Neutrophil (primary cell): ENCODE measurements around the gene HOXA11.

Source experiments
- H3K27ac ChIP-seq: fragments of 200-600 bp; sonication (generic); 2 replicates; pipeline ENCODE4 v1.5.1; 2016; ENCODE audit warnings: mild to moderate bottlenecking, moderate library complexity
- H3K27me3 ChIP-seq: fragments of 200-600 bp; sonication (generic); 2 replicates; pipeline ENCODE4 v1.6.0; 2016; ENCODE audit warnings: mild to moderate bottlenecking
- H3K36me3 ChIP-seq: fragments of 200-600 bp; sonication (generic); 2 replicates; pipeline ENCODE4 v1.5.1; 2017
- H3K4me1 ChIP-seq, 2 experiments: fragments of 200-600 bp in 1 of 2; sonication (generic) in 1 of 2; 1 replicate in 1 of 2; 2 replicates in 1 of 2; pipeline versions ENCODE4 v1.5.1 to v1.6.1; 2013 to 2016; ENCODE audit warnings: low read depth in 1 of 2, low read length in 1 of 2, mild to moderate bottlenecking in 1 of 2, moderate library complexity in 1 of 2; ENCODE audit not compliant: control insufficient read depth in 1 of 2, insufficient read depth in 1 of 2
- H3K4me3 ChIP-seq, 2 experiments: fragments of 200-600 bp in 1 of 2; sonication (generic) in 1 of 2; 1 replicate in 1 of 2; 2 replicates in 1 of 2; pipeline ENCODE4 v1.5.1; 2013 to 2016; ENCODE audit warnings: low read depth in 1 of 2, low read length in 1 of 2, mild to moderate bottlenecking in 1 of 2, moderate library complexity in 1 of 2
- H3K9me3 ChIP-seq: fragments of 200-600 bp; sonication (generic); 2 replicates; pipeline ENCODE4 v1.5.1; 2016
- CTCF ChIP-seq: fragments of 200-600 bp; sonication (generic); IDR thresholded peaks from 2 replicates; pipeline ENCODE4 v1.5.1; 2016; ENCODE audit warnings: antibody characterized with exemption

The HOXA11 gene

GRCh38 chr7:27213433-27214238 is 28.6 kb upstream of the HOXA11 start:
- Histone ChIP-seq H3K9me3 (no peaks in the 10 kb centered on the region), H3K27ac (no peak overlapping the region), H3K36me3 (no peaks in the 10 kb centered on the region), H3K4me1 (peaks cover 0 to 6% of the 10 kb centered on the region in 2 experiments), H3K4me3 (no peak overlapping the region), H3K27me3 (peaks cover 100% of the 10 kb centered on the region)
- TF ChIP-seq CTCF: no peak

DNA sequence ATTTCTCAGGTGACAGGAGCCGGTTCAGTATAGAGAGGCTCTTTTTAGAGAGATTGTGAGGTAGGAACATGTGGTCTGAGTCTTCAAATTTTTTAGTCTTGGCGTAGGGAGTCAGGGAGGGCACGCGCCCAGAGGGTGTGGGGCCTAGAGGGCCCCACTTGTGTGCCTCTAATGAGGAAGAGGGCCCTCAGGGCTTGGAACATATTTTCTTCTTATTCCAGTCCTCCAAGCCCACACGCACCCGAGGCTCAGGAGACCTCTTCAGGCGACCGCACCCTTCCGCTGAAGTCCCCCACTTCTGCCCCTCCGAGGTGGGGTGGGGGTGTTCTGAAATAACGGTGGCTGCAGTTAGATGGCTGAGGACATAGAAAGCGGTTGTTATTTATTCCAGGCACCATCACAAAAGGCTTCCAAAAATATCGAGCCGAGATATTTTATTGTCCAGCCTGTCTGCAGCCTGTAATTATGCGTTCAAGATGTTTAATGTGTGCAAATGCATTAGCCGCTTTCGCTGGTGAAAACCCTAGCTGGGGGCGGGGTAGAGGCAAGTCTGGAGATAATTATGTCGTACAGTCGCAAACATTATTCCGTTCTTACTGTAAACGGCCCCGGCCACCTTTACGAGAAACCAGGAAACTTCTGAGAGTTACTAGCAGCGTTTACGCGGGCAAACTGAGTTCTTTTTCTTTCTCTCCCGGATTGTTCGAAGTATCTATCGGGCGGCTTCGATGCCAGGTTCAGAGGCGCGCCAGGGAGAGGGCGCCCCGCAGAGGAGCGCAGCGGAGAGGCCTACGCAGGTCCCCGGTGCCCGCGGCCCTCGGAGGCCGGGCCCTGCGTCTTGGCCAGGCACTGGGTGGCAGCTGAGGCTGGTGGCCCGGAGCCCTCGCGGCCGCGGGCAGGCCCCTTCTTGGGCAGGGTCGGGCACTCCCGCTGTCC is 27.7 kb upstream of the HOXA11 start:
- Histone ChIP-seq H3K27ac (no peak overlapping the region), H3K9me3 (no peaks in the 10 kb centered on the region), H3K36me3 (no peaks in the 10 kb centered on the region), H3K4me1 (peaks cover 0 to 6% of the 10 kb centered on the region in 2 experiments), H3K4me3 (no peak overlapping the region), H3K27me3 (peaks cover 100% of the 10 kb centered on the region)
- TF ChIP-seq CTCF: no peak

GRCh38 chr7:27211764-27212204 is 26.8 kb upstream of the HOXA11 start:
- TF ChIP-seq CTCF: no peak
- H3K4me1 ChIP-seq: peaks cover 0 to 6% of the 10 kb centered on the region in 2 experiments
- no peaks in the 10 kb centered on the region for H3K36me3 ChIP-seq
- H3K27me3 ChIP-seq: peaks cover 100% of the 10 kb centered on the region
- no peak overlapping the region for H3K4me3 ChIP-seq
- H3K27ac ChIP-seq: no peak overlapping the region
- H3K9me3 ChIP-seq: no peaks in the 10 kb centered on the region

DNA sequence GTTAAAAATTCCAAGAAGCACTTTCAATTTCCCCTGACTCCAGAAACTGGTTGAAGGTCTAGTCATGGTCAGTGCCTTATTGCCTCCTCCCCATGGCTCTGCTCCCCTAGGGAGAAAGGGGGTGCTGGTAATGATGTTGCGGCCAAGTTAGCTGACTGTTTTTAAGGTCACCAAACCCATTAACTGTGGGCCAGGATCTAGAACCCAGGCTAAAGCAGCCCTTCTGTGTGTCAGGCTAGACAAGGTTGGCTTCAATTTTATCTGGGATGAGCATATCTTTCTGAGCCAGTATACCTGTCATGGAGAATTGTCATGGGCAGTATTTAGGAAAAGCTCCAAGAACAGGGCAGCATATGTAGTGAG is 26.0 kb upstream of the HOXA11 start:
- peaks cover 0 to 6% of the 10 kb centered on the region in 2 experiments for H3K4me1 ChIP-seq
- H3K27me3 ChIP-seq: peaks cover 100% of the 10 kb centered on the region
- H3K4me3 ChIP-seq: no peak overlapping the region
- H3K36me3 ChIP-seq: no peaks in the 10 kb centered on the region
- TF ChIP-seq CTCF: no peak
- no peak overlapping the region for H3K27ac ChIP-seq
- H3K9me3 ChIP-seq: no peaks in the 10 kb centered on the region

- Histone ChIP-seq H3K36me3 (no peaks in the 10 kb centered on the region), H3K27ac (no peak overlapping the region), H3K9me3 (no peaks in the 10 kb centered on the region), H3K4me3 (no peak overlapping the region), H3K4me1 (peaks cover 0 to 7% of the 10 kb centered on the region in 2 experiments), H3K27me3 (peaks cover 100% of the 10 kb centered on the region)
- no peak for TF ChIP-seq CTCF
Observed at GRCh38 chr7:27210441-27211083, 25.5 kb upstream of the HOXA11 start.
